HepG2 (cell line): ENCODE results near the gene ANKRD44. TPM values are rescaled to one million over a fixed set of nuclear protein-coding genes. Genes with fewer than 3 reads are reported as not detected.

Experiments used
- ARHGAP35 ChIP-seq: sonication (generic); formaldehyde crosslinking; IDR thresholded peaks from 2 replicates; pipeline ENCODE4 v1.9.0; 2022; ENCODE audit warnings: mild to moderate bottlenecking, inconsistent platforms, moderate library complexity, missing genetic modification reagents, borderline replicate concordance
- FOXA3 ChIP-seq: IDR thresholded peaks from 2 replicates; pipeline ENCODE4 v1.6.1; 2016; ENCODE audit warnings: missing genetic modification reagents, missing compliant biosample characterization
- FOXP1 ChIP-seq, 2 experiments: fragments of 450-650 bp in 1 of 2; IDR thresholded peaks; 2 replicates each; pipeline ENCODE4 v1.6.1; 2017 to 2018; ENCODE audit warnings: antibody characterized with exemption in 1 of 2
- GATAD2A ChIP-seq: IDR thresholded peaks from 2 replicates; pipeline ENCODE4 v1.6.1; 2016
- HOMEZ ChIP-seq: IDR thresholded peaks from 2 replicates; pipeline ENCODE4 v1.6.1; 2016; ENCODE audit warnings: low read depth
- MED13 ChIP-seq: sonication (generic); formaldehyde crosslinking; IDR thresholded peaks from 2 replicates; pipeline ENCODE4 v1.5.0; 2020; ENCODE audit warnings: missing genetic modification reagents
- NFE2L1 ChIP-seq: sonication (generic); formaldehyde crosslinking; IDR thresholded peaks from 2 replicates; pipeline ENCODE4 v1.4.0; 2020; ENCODE audit warnings: missing genetic modification reagents, mild to moderate bottlenecking, borderline replicate concordance
- PRDM15 ChIP-seq: sonication (generic); formaldehyde crosslinking; IDR thresholded peaks from 2 replicates; pipeline ENCODE4 v1.4.0; 2020; ENCODE audit warnings: missing genetic modification reagents
- RBFOX2 ChIP-seq: fragments of 200-400 bp; formaldehyde crosslinking; IDR thresholded peaks from 2 replicates; pipeline ENCODE4 v1.6.1; 2017; ENCODE audit warnings: low read depth, mild to moderate bottlenecking, low read length
- SOX13 ChIP-seq, 3 experiments: fragments of 450-650 bp in 1 of 3; sonication (generic) in 1 of 3; formaldehyde crosslinking in 1 of 3; IDR thresholded peaks in 2 of 3; conservative IDR thresholded peaks in 1 of 3; 2 replicates each; pipeline versions ENCODE4 v1.5.0 to v1.6.1; 2016 to 2020; ENCODE audit warnings: antibody characterized with exemption in 1 of 3, mild to moderate bottlenecking in 1 of 3, missing compliant biosample characterization in 1 of 3, missing genetic modification reagents in 1 of 3, moderate library complexity in 1 of 3
- TFE3 ChIP-seq: IDR thresholded peaks from 2 replicates; pipeline ENCODE4 v1.6.1; 2016
- THAP11 ChIP-seq: IDR thresholded peaks from 2 replicates; pipeline ENCODE4 v1.6.1; 2016; ENCODE audit warnings: missing biosample characterization, missing genetic modification reagents
- ZNF337 ChIP-seq: sonication (generic); formaldehyde crosslinking; IDR thresholded peaks from 2 replicates; pipeline ENCODE4 v1.5.1; 2020; ENCODE audit warnings: missing genetic modification reagents, low read depth, mild to moderate bottlenecking, borderline replicate concordance
- ZNF468 ChIP-seq: sonication (generic); formaldehyde crosslinking; IDR thresholded peaks from 2 replicates; pipeline ENCODE4 v1.8.0; 2022; ENCODE audit warnings: mild to moderate bottlenecking, moderate library complexity, missing genetic modification reagents
- polyA plus RNA-seq, 8 experiments: library from polyadenylated mRNA; depleted of rRNA in 3 of 8; stranded (reverse) in 7 of 8; unstranded in 1 of 8; fragments of >200 nt; fragmentation: Illumina TruSeq in 4 of 8; extraction: Trizol in 4 of 8; gene quantifications; 2 replicates each; pipeline versions ENCODE4 v1.2.1 to v1.2.3, GENCODE V29; 2011 to 2016; ENCODE audit warnings: low read depth in 4 of 8, missing spikeins in 1 of 8, mixed read lengths in 1 of 8; ENCODE audit not compliant: insufficient read depth in 1 of 8
- total RNA-seq, 5 experiments: library from RNA; depleted of rRNA; stranded (reverse); fragments of >200 nt; fragmentation: Illumina TruSeq; extraction: Trizol; gene quantifications; 2 replicates each; pipeline ENCODE4 v1.2.3, GENCODE V29; 2016; ENCODE audit warnings: low read depth in 1 of 5
- TF ChIP-seq, protein P1 (sequence below): sonication (generic); formaldehyde crosslinking; IDR thresholded peaks from 2 replicates; pipeline ENCODE4 v1.9.0; 2022; ENCODE audit warnings: missing genetic modification reagents, mild to moderate bottlenecking, borderline replicate concordance
- TF ChIP-seq, protein P2 (sequence below), 2 experiments: sonication (generic) in 1 of 2; formaldehyde crosslinking in 1 of 2; IDR thresholded peaks; 2 replicates each; pipeline versions ENCODE4 v1.5.1 to v1.6.1; 2011 to 2020; ENCODE audit warnings: borderline replicate concordance in 1 of 2, low read depth in 1 of 2, low read length in 1 of 2, mild to moderate bottlenecking in 1 of 2, missing genetic modification reagents in 1 of 2, moderate library complexity in 1 of 2

ANKRD44 gene
- total and polyA plus RNA-seq, 2 of the 13 experiments (the other 11 are each of a cell fraction or from before 2014, with no cell fraction given), result 0.04 to 0.11 TPM

GRCh38 chr2:196959734-196960338, 350.7 kb downstream of the ANKRD44 start (continued):
- TF ChIP-seq RBFOX2, result no peak
- TF ChIP-seq NFE2L1 (CRISPR knock-in tag), result no peak
- TF ChIP-seq ZNF337 (CRISPR knock-in tag), result no peak
- TF ChIP-seq SOX13 (IDR thresholded peaks at IDR 0.05), result no peak; the same call in 1 of the 2 replicates
- peak in 1 of 2 experiments; percentile 36; a peak in 1 of 4 replicates for TF ChIP-seq SOX13 (CRISPR knock-in tag; conservative IDR thresholded peaks at IDR 0.05 in 1 of 2, IDR thresholded peaks at IDR 0.05 in 1 of 2)
- peak; percentile 78 for TF ChIP-seq FOXA3 (CRISPR knock-in tag)
- peak; percentile 52; the same call in 1 of the 2 replicates for TF ChIP-seq HOMEZ (CRISPR knock-in tag)
- TF ChIP-seq FOXP1 (IDR thresholded peaks at IDR 0.05), result no peak
- TF ChIP-seq FOXP1 (CRISPR knock-in tag; IDR thresholded peaks at IDR 0.05), result 0 out of 2 replicates have a peak, but pooled peaks have one; percentile 25
- TF ChIP-seq ZNF468, result no peak
- TF ChIP-seq, protein P1, sequence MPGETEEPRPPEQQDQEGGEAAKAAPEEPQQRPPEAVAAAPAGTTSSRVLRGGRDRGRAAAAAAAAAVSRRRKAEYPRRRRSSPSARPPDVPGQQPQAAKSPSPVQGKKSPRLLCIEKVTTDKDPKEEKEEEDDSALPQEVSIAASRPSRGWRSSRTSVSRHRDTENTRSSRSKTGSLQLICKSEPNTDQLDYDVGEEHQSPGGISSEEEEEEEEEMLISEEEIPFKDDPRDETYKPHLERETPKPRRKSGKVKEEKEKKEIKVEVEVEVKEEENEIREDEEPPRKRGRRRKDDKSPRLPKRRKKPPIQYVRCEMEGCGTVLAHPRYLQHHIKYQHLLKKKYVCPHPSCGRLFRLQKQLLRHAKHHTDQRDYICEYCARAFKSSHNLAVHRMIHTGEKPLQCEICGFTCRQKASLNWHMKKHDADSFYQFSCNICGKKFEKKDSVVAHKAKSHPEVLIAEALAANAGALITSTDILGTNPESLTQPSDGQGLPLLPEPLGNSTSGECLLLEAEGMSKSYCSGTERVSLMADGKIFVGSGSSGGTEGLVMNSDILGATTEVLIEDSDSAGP, result no peak
- 0 out of 2 replicates have a peak, but pooled peaks have one; percentile 73 for TF ChIP-seq TFE3 (CRISPR knock-in tag)
- TF ChIP-seq MED13 (CRISPR knock-in tag), result no peak
- TF ChIP-seq, protein P2, sequence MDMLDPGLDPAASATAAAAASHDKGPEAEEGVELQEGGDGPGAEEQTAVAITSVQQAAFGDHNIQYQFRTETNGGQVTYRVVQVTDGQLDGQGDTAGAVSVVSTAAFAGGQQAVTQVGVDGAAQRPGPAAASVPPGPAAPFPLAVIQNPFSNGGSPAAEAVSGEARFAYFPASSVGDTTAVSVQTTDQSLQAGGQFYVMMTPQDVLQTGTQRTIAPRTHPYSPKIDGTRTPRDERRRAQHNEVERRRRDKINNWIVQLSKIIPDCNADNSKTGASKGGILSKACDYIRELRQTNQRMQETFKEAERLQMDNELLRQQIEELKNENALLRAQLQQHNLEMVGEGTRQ (IDR thresholded peaks at IDR 0.05; ENCODE audit: low read depth, low read length), result peak; percentile 88
- TF ChIP-seq, protein P2 (CRISPR knock-in tag; IDR thresholded peaks at IDR 0.05; ENCODE audit: borderline replicate concordance), result peak; percentile 83; the same call in 1 of the 2 replicates
- 0 out of 2 replicates have a peak, but pooled peaks have one; percentile 22 for TF ChIP-seq THAP11 (CRISPR knock-in tag)
- TF ChIP-seq PRDM15, result peak; percentile 91
- no peak for TF ChIP-seq ARHGAP35 (CRISPR knock-in tag)
- TF ChIP-seq GATAD2A (CRISPR knock-in tag), result 0 out of 2 replicates have a peak, but pooled peaks have one; percentile 26
